Ishikawa (cell line): ENCODE measurements around the gene TAS2R41.

Source experiments
- CREB1 ChIP-seq: IDR thresholded peaks from 2 replicates; pipeline ENCODE4 v1.6.1; 2012; ENCODE audit warnings: low read depth
- EGR1 ChIP-seq: IDR thresholded peaks from 2 replicates; pipeline ENCODE4 v1.6.1; 2012
- FOXM1 ChIP-seq: IDR thresholded peaks from 2 replicates; pipeline ENCODE4 v1.6.1; 2012; ENCODE audit warnings: low read depth, borderline replicate concordance
- NFIC ChIP-seq: IDR thresholded peaks from 2 replicates; pipeline ENCODE4 v1.6.1; 2012
- RAD21 ChIP-seq: IDR thresholded peaks from 2 replicates; pipeline ENCODE4 v1.6.1; 2012; ENCODE audit warnings: low read depth
- TEAD4 ChIP-seq: IDR thresholded peaks from 2 replicates; pipeline ENCODE4 v1.6.1; 2012
- YY1 ChIP-seq: IDR thresholded peaks from 2 replicates; pipeline ENCODE4 v1.6.1; 2012; ENCODE audit warnings: low read depth
- ZBTB7A ChIP-seq: IDR thresholded peaks from 2 replicates; pipeline ENCODE4 v1.6.1; 2012; ENCODE audit warnings: low read depth
- TF ChIP-seq, protein P1 (sequence below): IDR thresholded peaks from 2 replicates; pipeline ENCODE4 v1.6.1; 2012
- TF ChIP-seq, protein P2 (sequence below): IDR thresholded peaks from 2 replicates; pipeline ENCODE4 v1.6.1; 2012; ENCODE audit warnings: low read depth, mild to moderate bottlenecking

- TF ChIP-seq, protein P1, sequence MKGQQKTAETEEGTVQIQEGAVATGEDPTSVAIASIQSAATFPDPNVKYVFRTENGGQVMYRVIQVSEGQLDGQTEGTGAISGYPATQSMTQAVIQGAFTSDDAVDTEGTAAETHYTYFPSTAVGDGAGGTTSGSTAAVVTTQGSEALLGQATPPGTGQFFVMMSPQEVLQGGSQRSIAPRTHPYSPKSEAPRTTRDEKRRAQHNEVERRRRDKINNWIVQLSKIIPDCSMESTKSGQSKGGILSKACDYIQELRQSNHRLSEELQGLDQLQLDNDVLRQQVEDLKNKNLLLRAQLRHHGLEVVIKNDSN = no peak
- TF ChIP-seq EGR1 = no peak
- TF ChIP-seq, protein P2, sequence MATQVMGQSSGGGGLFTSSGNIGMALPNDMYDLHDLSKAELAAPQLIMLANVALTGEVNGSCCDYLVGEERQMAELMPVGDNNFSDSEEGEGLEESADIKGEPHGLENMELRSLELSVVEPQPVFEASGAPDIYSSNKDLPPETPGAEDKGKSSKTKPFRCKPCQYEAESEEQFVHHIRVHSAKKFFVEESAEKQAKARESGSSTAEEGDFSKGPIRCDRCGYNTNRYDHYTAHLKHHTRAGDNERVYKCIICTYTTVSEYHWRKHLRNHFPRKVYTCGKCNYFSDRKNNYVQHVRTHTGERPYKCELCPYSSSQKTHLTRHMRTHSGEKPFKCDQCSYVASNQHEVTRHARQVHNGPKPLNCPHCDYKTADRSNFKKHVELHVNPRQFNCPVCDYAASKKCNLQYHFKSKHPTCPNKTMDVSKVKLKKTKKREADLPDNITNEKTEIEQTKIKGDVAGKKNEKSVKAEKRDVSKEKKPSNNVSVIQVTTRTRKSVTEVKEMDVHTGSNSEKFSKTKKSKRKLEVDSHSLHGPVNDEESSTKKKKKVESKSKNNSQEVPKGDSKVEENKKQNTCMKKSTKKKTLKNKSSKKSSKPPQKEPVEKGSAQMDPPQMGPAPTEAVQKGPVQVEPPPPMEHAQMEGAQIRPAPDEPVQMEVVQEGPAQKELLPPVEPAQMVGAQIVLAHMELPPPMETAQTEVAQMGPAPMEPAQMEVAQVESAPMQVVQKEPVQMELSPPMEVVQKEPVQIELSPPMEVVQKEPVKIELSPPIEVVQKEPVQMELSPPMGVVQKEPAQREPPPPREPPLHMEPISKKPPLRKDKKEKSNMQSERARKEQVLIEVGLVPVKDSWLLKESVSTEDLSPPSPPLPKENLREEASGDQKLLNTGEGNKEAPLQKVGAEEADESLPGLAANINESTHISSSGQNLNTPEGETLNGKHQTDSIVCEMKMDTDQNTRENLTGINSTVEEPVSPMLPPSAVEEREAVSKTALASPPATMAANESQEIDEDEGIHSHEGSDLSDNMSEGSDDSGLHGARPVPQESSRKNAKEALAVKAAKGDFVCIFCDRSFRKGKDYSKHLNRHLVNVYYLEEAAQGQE = no peak
- no peak for TF ChIP-seq NFIC
- TF ChIP-seq CREB1 = no peak
- no peak for TF ChIP-seq YY1
- no peak for TF ChIP-seq FOXM1
- no peak for TF ChIP-seq RAD21
- no peak for TF ChIP-seq ZBTB7A
- no peak for TF ChIP-seq TEAD4
Observed at GRCh38 chr7:143499743-143500348, 22.2 kb downstream of the TAS2R41 start.
